ENCODE measurements around the gene AVEN.

Gene AVEN

GRCh38 chr15:34038871-34039789 is at the start of gene AVEN:
TSS of gene AVEN (minus strand) at chr15:34039204. CDS start at chr15:34039046, 158 bp downstream.
- no peak for TF ChIP-seq Cebpa-rat (IDR thresholded peaks at IDR 0.05)
- H4K20me1 ChIP-seq, result no peaks in the 10 kb centered on the region
- H3K27me3 ChIP-seq, result no peaks in the 10 kb centered on the region
- H3K9me3 ChIP-seq, result no peaks in the 10 kb centered on the region
- H3K27ac ChIP-seq, result peak within 1 kb of the TSS; percentile 100
- H3K4me2 ChIP-seq, result peak within 1 kb of the TSS; percentile 82
- peak within 1 kb of the TSS; percentile 98 for H3K9ac ChIP-seq
- no peaks in the 10 kb centered on the region for H3K36me3 ChIP-seq
- H3K4me3 ChIP-seq, result peak within 1 kb of the TSS; percentile 78
- peaks cover 19% of the 10 kb centered on the region for H3K4me1 ChIP-seq

DNA sequence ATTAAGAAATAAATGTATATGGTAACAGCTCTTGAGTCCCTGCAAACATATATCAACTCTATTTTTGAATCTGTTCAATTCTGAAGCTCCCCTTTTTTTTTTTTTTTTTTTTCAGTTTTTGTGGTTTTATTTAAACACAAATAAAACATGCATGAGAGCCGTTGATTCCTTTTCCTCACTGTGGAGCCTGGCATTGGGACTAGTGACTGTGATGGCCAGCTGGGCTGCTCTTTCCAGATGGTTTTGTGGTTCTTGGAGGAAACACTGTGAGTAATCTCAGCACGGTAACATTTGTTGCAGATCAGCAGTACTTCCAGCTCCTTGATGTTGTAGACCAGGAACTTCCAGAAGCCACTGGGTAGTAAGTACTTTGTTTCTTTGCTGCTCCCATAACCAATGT is 46.7 kb upstream of the AVEN start:
- no peaks in the 10 kb centered on the region for H3K9me3 ChIP-seq
- no peaks in the 10 kb centered on the region for H3K4me1 ChIP-seq
- peaks cover 64% of the 10 kb centered on the region for H3K36me3 ChIP-seq
- peaks cover 8% of the 10 kb centered on the region; the same call in 1 of the 2 replicates for H4K20me1 ChIP-seq
- TF ChIP-seq Cebpa-rat (IDR thresholded peaks at IDR 0.05), result no peak
- no peak overlapping the region for H3K27ac ChIP-seq
- H3K27me3 ChIP-seq, result no peaks in the 10 kb centered on the region
- H3K4me2 ChIP-seq, result no peak overlapping the region
- no peak overlapping the region for H3K4me3 ChIP-seq
- no peak overlapping the region for H3K9ac ChIP-seq

DNA sequence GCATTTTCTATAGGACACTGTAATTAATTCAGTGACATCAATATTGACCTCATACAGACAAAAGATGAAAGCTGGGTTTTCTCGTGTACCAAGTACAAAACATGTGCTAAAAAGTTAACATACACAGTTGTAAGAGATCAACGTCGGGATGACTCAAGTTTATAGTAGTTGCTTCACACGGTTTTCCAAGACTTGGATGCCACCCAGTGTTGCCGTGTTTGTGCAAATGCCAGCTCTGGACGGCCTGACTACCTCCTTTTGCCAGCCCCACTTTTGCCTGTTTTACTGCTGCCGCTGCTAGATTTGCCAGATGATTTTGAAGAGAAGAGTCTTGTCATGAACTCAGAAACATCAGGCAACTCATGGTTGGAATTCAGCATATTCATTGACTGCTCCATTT is 45.1 kb upstream of the AVEN start:
- Histone ChIP-seq H3K27me3 (no peaks in the 10 kb centered on the region), H3K4me3 (no peak overlapping the region), H3K9ac (no peak overlapping the region), H3K4me1 (no peaks in the 10 kb centered on the region), H3K9me3 (no peaks in the 10 kb centered on the region), H3K4me2 (no peak overlapping the region), H3K27ac (no peak overlapping the region), H4K20me1 (no peaks in the 10 kb centered on the region), H3K36me3 (peaks cover 55% of the 10 kb centered on the region)
- TF ChIP-seq Cebpa-rat (IDR thresholded peaks at IDR 0.05), result no peak

DNA sequence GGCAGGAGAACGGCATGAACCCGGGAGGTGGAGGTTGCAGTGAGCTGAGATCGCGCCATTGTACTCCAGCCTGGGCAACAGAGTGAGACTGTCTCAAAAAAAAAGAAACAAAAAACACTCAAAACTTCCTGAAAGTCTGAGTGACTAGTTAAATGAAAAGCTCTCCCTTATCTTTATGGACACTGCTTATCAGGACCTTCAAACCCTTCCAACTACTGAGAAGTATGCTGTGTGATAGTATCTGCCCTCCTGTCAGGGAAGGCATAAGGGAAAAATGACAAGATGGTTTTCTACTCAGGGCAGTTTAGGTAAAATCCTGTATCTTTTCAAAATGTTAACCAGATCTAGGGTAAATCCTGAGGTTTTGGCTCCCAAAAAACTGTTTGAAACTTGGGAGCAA is 40.9 kb upstream of the AVEN start:
- Histone ChIP-seq H3K4me3 (no peak overlapping the region), H3K9ac (no peak overlapping the region), H3K36me3 (peaks cover 18% of the 10 kb centered on the region), H4K20me1 (no peaks in the 10 kb centered on the region), H3K9me3 (peaks cover 4% of the 10 kb centered on the region; the same call in 1 of the 2 replicates), H3K4me2 (no peak overlapping the region), H3K27me3 (no peaks in the 10 kb centered on the region), H3K27ac (no peak overlapping the region), H3K4me1 (no peaks in the 10 kb centered on the region)
- TF ChIP-seq Cebpa-rat (IDR thresholded peaks at IDR 0.05), result no peak

DNA sequence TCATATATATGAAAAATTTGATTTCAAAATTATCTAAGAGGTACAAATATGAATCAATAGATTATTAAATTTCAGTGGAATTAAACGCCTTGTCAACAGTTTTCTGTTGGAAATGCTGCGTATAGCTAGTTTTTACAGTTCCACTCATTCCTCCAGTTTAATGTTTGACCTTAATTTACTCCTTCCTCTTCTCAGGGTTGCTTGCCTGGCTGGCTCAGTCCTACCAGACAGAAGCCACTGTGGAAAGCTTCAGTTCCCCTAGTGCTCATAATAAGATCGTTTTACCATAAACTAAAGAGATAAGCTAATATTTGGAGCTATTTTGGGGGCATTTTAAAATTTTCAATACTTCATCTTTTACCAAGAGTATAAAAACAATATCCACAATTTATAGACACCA is 39.9 kb upstream of the AVEN start:
- no peak for TF ChIP-seq Cebpa-rat (IDR thresholded peaks at IDR 0.05)
- Histone ChIP-seq H3K36me3 (peaks cover 12% of the 10 kb centered on the region), H3K4me2 (no peak overlapping the region), H3K27ac (no peak overlapping the region), H4K20me1 (no peaks in the 10 kb centered on the region), H3K9me3 (peaks cover 4% of the 10 kb centered on the region; the same call in 1 of the 2 replicates), H3K9ac (no peak overlapping the region), H3K27me3 (no peaks in the 10 kb centered on the region), H3K4me1 (no peaks in the 10 kb centered on the region), H3K4me3 (no peak overlapping the region)

- no peaks in the 10 kb centered on the region for H4K20me1 ChIP-seq
- 0 out of 2 replicates have a peak, but pooled peaks cover 3% of the 10 kb centered on the region for H3K36me3 ChIP-seq
- H3K27me3 ChIP-seq, result no peaks in the 10 kb centered on the region
- no peak overlapping the region for H3K4me3 ChIP-seq
- H3K4me1 ChIP-seq, result no peaks in the 10 kb centered on the region
- no peak overlapping the region for H3K27ac ChIP-seq
- H3K4me2 ChIP-seq, result no peak overlapping the region
- peaks cover 4% of the 10 kb centered on the region; the same call in 1 of the 2 replicates for H3K9me3 ChIP-seq
- H3K9ac ChIP-seq, result no peak overlapping the region
- TF ChIP-seq Cebpa-rat (IDR thresholded peaks at IDR 0.05), result no peak
Measured at GRCh38 chr15:34076785-34077184, 37.8 kb upstream of the AVEN start.

GRCh38 chr15:34070003-34070402 is 31.0 kb upstream of the AVEN start:
- Histone ChIP-seq H3K4me2 (no peak overlapping the region), H3K27me3 (no peaks in the 10 kb centered on the region), H3K27ac (no peak overlapping the region), H4K20me1 (no peaks in the 10 kb centered on the region), H3K36me3 (no peaks in the 10 kb centered on the region), H3K4me3 (no peak overlapping the region), H3K9me3 (peaks cover 1% of the 10 kb centered on the region; the same call in 1 of the 2 replicates), H3K4me1 (peaks cover 8% of the 10 kb centered on the region), H3K9ac (no peak overlapping the region)
- TF ChIP-seq Cebpa-rat (IDR thresholded peaks at IDR 0.05), result no peak

GRCh38 chr15:34065941-34066340 is 26.9 kb upstream of the AVEN start:
- Histone ChIP-seq H3K4me1 (peaks cover 21% of the 10 kb centered on the region), H3K36me3 (no peaks in the 10 kb centered on the region), H4K20me1 (no peaks in the 10 kb centered on the region), H3K4me3 (no peak overlapping the region), H3K4me2 (peak overlapping the region; percentile 55), H3K9me3 (no peaks in the 10 kb centered on the region), H3K27me3 (no peaks in the 10 kb centered on the region), H3K9ac (no peak overlapping the region), H3K27ac (no peak overlapping the region)
- no peak for TF ChIP-seq Cebpa-rat (IDR thresholded peaks at IDR 0.05)

DNA sequence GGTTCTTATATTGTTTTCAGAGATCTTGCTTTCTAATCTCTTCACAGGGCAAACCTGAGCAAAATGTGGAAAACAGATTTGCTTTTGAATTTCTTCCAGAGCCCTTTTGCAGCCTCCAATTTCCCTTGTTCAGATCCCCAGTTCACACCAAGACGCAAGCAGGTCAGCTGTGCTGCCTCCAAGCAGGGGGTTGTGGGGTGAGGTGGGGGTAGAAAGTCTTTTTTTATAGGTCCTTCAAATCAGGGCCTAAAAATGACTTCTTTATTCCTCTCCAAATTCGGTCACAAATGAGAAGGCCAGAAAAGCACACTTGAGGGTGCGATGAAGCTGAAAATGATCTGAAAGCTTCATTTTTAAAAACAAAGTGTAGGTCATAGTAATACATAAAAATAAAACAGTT is 26.3 kb upstream of the AVEN start:
- H3K4me2 ChIP-seq, result peak overlapping the region; percentile 55
- TF ChIP-seq Cebpa-rat (IDR thresholded peaks at IDR 0.05), result no peak
- H3K9ac ChIP-seq, result peak overlapping the region; percentile 62
- no peak overlapping the region for H3K4me3 ChIP-seq
- H4K20me1 ChIP-seq, result no peaks in the 10 kb centered on the region
- H3K36me3 ChIP-seq, result no peaks in the 10 kb centered on the region
- no peaks in the 10 kb centered on the region for H3K27me3 ChIP-seq
- H3K4me1 ChIP-seq, result peaks cover 21% of the 10 kb centered on the region
- peak overlapping the region; percentile 48; the same call in 1 of the 2 replicates for H3K27ac ChIP-seq
- no peaks in the 10 kb centered on the region for H3K9me3 ChIP-seq

- no peak overlapping the region for H3K27ac ChIP-seq
- H4K20me1 ChIP-seq, result no peaks in the 10 kb centered on the region
- H3K9me3 ChIP-seq, result no peaks in the 10 kb centered on the region
- H3K27me3 ChIP-seq, result no peaks in the 10 kb centered on the region
- no peak for TF ChIP-seq Cebpa-rat (IDR thresholded peaks at IDR 0.05)
- H3K9ac ChIP-seq, result no peak overlapping the region
- H3K36me3 ChIP-seq, result no peaks in the 10 kb centered on the region
- H3K4me3 ChIP-seq, result no peak overlapping the region
- H3K4me1 ChIP-seq, result peaks cover 21% of the 10 kb centered on the region
- H3K4me2 ChIP-seq, result peak overlapping the region; percentile 55
Measured at GRCh38 chr15:34064438-34064837, 25.4 kb upstream of the AVEN start.

Measured in BLaER1 (cell line).